ENCODE measurements around the gene GLRX2.

Gene GLRX2

DNA sequence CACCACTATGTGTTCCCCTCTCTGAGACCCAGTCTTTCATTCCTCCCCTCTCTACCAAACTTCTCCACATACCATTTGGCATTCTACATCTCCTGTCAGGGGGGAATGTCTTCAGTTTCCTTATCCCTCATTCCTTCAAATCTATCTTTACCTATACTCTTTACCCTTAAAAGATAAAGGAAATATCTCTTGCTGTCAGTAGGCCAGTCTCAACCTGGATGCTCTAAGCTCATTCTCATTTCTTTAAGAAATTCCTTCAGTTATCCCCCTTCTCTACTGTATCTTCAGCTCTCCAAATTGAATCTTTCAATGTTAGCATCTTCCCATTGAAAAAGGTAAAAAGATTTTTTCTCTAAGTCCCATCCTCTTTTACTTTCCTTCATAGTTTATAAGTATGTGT lies 39.3 kb downstream of the GLRX2 start:
- TF ChIP-seq GATA3 (IDR thresholded peaks at IDR 0.05; ENCODE audit: low read depth, low read length) (no peak), GATA2 (IDR thresholded peaks at IDR 0.05; ENCODE audit: low read depth, low read length) (no peak)

DNA sequence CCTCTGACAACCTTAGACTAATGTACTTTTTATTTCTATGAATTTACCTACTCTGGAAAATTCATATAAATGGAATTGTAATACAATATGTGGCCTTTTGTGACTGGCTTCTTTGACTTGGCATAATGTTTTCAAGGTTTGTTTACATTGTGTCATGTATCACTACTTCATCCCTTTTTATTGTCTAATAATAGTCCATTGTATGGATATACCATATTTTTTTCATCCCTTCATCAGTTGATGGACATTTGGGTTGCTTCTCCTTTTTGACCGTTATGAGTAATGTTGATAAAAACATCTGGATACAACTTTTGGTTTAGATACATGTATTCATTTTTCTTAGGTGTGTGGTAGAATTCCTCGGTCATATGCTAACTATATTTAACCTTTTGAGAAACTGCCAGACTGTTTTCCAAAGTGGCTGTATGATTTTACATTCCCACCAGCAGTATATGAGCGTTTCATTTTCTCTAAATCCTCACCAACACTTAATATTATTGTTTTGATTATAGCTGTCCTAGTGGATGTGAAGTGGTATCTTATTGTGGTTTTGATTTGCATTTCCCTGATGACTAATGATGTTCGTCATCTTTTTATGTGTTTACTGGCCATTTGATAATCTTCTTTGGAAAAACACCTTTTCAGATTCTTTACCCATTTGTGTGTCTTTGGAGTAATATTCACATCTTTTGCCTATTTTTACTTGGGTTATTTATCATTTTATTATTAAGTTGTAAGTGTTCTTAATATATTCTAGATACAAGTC lies 42.3 kb downstream of the GLRX2 start:
- TF ChIP-seq GATA3 (IDR thresholded peaks at IDR 0.05; ENCODE audit: low read depth, low read length) (no peak), GATA2 (IDR thresholded peaks at IDR 0.05; ENCODE audit: low read depth, low read length) (no peak)

DNA sequence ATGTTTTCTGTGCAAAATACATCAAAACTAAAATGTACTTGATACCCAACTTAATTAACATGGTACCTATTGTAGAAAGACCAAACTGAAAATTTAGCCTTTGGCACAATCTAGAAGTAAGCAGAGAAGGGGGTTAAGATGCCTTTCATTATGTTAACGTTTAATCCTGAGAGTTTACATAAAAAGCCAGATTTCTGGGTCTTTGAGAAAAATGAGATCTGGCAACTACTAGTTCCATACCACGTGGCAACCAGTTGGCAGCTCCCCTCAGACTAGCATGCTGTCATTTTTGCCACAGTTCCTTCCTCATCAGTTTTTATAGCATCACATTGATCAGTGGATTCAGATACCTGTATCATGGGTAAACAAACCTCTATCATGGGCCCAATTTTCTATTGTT lies 44.3 kb downstream of the GLRX2 start:
- TF ChIP-seq GATA3 (IDR thresholded peaks at IDR 0.05; ENCODE audit: low read depth, low read length) (no peak), GATA2 (IDR thresholded peaks at IDR 0.05; ENCODE audit: low read depth, low read length) (no peak)

DNA sequence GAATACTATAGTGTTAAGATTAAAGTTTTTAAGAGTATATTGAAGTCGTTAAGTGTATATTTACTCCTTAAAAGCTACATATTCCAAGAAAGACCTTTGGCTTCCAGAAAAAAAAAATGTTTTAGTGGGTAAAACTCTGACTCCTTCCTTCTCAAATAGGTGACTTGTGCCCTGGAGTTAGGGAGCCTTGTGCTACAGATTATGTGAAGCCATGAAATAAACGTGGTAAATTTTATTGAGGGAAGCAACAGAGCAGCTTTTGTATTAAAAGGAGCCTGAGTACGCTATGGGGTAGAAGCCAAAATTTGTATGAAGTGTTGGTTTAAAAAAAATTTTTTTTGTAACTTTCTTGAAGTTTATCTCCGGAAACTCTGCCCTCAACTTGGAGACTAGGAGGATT lies 44.8 kb downstream of the GLRX2 start:
- TF ChIP-seq GATA3 (IDR thresholded peaks at IDR 0.05; ENCODE audit: low read depth, low read length) (no peak), GATA2 (IDR thresholded peaks at IDR 0.05; ENCODE audit: low read depth, low read length) (no peak)

DNA sequence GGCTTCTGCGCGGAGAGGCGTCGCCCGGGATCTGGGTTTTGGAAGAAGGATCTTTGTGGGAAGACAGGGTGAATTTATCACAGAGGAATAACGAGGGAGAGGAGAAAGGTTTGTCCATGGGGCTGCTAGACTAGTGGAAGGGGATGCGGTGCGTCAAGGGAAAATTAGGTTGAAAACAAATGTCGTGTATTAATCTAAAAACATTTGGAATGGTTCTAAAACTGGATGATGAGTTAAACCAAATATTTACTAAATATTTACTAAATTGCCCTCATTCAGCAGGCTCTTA lies 45.2 kb downstream of the GLRX2 start:
- no peak for TF ChIP-seq GATA3 (IDR thresholded peaks at IDR 0.05; ENCODE audit: low read depth, low read length)

DNA sequence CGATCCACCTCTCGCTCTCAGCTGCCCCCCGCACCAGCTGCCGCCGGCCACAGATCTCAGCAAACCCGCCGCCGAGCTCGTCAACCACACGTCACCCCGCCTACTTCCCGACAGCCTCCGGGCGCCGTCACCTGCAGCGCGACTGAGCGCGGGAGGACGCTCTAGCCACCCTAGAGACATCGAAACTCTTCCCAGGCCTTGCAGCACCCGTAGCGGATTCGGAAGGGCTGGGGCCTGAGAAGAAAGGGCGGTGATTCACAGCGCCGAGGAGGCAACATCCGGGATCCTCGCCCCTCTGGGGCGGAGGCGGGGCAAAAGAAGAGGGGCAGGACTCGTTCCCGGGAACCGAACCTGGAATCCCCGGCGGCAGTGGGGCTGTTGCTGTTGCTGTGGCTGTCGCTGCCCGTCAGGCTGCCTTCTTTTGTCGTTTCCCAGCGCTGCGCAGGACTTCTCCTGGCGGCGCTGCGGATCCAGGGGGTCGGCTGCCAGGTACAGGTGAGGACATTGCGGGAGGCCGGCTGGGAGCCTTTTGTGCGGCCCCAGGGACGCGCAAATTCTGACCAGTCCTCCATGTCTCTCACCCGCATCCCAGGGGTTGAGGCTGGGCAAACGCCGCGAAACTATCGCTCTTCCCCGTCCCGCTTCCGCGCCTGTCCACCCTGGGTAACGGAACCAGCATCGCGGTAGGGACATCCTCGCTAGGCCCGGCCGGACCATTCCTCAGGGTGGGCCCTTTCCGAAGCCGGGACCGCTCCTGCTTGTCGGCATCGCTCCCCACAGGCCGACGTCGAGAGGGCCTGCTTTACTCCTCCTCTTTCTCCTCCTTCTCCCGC lies 45.7 kb downstream of the GLRX2 start, which contains the start of the genes RO60 and UCHL5:
Gene RO60, plus strand, starts transcription at position 331 of the 833 bp plus-strand sequence. CDS start 9,443 bp downstream, outside the sequence.
Gene UCHL5, minus strand, starts transcription at position 79 of the 833 bp plus-strand sequence. CDS start 100 bp downstream, outside the sequence.
- TF ChIP-seq GATA2 (IDR thresholded peaks at IDR 0.05; ENCODE audit: low read depth, low read length) (no peak), GATA3 (IDR thresholded peaks at IDR 0.05; ENCODE audit: low read depth, low read length) (no peak)

DNA sequence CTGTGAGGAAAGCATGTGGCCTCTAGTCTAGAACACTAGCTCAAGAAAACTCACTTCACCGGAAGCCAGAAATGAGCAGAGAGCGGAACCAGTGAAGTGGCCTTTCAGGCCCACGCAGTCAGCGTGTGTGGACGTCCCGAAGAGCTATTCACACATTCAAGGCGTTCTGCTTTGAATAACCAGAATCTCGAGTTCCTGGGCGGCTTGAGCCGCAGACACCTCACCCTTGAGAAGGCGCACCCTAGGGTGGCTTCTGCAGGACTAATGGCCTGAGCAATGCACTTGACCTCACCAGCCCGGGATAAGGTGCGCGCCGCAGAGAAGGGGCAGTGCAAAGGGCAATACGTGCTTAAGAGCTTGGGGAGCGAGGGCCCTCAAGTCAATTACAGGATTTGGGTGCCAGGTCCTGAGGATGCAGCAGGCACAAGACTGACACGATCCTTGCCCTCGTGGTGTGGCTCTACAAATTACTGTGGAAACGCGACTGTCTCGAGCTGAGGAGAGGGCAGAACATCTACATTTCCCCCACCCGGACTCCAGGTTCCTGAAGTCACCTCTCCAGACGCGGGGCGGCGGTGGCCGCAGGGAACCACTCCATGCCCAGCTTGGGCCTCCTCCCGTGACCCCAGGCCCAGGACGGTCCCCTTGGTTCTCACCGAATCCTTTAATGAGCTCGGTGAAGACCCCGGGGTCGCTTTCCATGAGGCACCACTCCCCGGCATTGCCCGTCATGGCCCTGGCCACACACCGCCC lies 46.5 kb downstream of the GLRX2 start:
- no peak for TF ChIP-seq GATA3 (IDR thresholded peaks at IDR 0.05; ENCODE audit: low read depth, low read length)

DNA sequence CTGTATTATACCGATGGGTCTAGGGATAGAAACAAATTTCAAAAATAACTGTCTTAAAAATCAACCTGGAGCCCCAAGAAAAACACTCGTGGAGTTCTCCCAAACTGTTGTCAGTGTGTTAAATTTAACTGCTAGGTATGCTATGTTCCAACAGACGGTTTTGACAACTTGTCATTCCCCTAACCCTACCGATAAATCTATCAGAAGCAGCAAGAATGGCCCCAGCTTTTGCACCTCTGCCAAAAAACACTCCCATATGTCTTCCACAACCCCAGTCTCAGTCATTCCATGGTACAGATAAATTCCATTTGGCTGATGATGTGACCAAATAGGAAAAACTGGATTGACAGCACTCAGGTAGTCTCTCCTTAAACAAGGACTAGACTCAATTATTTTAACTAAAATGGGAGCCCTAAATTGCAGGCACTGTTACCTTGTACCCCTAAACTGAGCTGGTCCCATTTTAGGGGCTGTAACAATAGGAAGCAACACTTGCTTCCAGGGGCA lies 51.0 kb downstream of the GLRX2 start:
- TF ChIP-seq GATA3 (IDR thresholded peaks at IDR 0.05; ENCODE audit: low read depth, low read length): no peak
- no peak for TF ChIP-seq GATA2 (IDR thresholded peaks at IDR 0.05; ENCODE audit: low read depth, low read length)
